ENCODE results near the gene DNAAF5.

DNA sequence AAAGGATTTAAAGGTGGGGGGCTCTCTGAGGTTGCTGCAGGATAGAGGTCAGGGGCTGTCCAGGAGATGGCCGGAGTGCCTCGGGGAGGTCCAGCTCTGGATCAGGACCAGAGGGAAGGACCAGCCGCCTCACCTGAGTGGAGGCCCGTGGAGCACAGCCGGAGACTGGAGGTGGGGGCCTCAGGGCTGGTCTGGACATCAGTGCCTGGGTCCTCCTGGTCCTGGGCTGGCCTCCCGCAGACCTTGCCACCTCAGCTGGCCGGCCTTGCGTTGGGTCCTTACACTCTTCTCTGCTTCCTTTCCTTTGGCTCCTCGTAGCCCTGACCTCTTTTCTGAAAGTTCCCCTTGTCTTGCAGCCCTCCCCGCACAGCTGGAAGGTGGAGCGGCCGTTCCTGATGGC lies 107.8 kb downstream of the DNAAF5 start:
- TF ChIP-seq SOX6 (IDR thresholded peaks at IDR 0.05) (no peak), SOX6 (CRISPR knock-in tag; IDR thresholded peaks at IDR 0.05) (no peak)
- TF ChIP-seq, protein P1, sequence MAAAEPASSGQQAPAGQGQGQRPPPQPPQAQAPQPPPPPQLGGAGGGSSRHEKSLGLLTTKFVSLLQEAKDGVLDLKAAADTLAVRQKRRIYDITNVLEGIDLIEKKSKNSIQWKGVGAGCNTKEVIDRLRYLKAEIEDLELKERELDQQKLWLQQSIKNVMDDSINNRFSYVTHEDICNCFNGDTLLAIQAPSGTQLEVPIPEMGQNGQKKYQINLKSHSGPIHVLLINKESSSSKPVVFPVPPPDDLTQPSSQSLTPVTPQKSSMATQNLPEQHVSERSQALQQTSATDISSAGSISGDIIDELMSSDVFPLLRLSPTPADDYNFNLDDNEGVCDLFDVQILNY (CRISPR knock-in tag; conservative IDR thresholded peaks at IDR 0.05), result no peak

All from HepG2 (cell line).